ENCODE data around the gene SIGLEC15.
"Not testable (repeated sequence)": the region's sequence is repeated elsewhere in the genome, so short reads cannot be mapped to it uniquely, and the experiment has no call there.

The SIGLEC15 gene

DNA sequence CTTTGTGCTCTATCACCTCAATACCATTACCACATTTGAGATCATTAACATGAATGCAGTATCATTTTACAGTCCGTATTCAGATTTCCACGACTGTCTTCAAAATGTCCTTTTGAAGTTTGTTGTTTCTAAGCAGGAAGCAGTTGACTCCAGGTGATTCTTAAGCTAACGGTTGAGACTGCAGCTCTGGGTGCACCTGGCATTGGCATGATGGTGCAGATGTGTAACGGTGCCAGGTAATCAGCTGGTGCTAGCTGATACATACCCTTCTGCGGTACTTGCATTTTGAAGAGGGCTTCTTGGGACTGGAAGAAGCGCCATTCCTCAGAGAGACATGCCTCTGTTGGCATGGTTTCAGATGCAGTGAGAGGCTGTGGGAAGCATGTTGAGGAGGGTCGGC lies 19.5 kb downstream of the SIGLEC15 start:
- no peak for DNase-seq (ENCODE audit: low read depth in 3 of 3)

GRCh38 chr18:45845410-45845809 lies 19.9 kb downstream of the SIGLEC15 start:
- no peak for DNase-seq (ENCODE audit: low read depth in 3 of 3)

- no peak for DNase-seq (ENCODE audit: low read depth in 3 of 3)
These were observed 21.6 kb downstream of the SIGLEC15 start for GRCh38 chr18:45847119-45847518.

DNA sequence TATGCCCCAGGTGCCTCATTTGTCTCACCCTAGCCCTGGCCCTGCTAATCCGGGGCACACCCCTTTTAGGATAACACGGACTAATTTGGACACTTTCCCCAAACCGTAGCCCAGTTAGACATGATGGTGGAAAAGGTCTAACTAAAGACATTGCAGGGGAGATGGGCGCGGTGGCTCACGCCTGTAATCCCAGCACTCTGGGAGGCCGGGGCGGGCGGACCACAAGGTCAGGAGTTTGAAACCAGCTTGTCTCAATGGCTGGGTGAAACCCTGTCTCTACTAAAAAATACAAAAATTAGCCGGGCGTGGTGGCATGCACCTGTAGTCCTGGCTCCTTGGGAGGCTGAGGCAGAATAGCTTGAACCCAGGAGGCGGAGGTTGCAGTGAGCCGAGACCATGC lies 23.2 kb downstream of the SIGLEC15 start:
- DNase-seq (ENCODE audit: low read depth in 3 of 3), result not testable (repeated sequence)

- no peak for DNase-seq (ENCODE audit: low read depth in 3 of 3)
These were observed 24.1 kb downstream of the SIGLEC15 start for GRCh38 chr18:45849529-45849928.

DNA sequence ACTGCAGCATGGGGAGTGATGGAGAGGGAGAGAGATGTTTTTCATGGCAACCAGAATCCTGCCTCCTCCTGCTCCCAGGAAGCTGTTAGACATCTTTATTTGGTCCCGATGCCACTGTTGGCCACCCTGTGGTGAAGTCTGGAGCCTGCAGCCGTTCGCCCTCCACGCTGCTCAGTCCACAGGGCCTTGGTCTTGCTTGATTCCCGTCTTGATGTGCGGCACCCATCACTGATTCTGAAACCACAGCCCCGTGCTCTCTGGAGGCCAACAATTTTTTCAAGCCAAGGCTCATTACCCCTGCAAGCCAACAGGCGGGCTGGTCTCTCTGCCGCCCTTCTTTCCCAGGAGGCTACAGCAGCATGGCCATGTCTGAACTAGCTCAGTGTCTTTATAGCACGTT lies 24.5 kb downstream of the SIGLEC15 start:
- DNase-seq (ENCODE audit: low read depth in 3 of 3), result no peak

- no peak for DNase-seq (ENCODE audit: low read depth in 3 of 3)
These were observed 25.9 kb downstream of the SIGLEC15 start for GRCh38 chr18:45851161-45851925.

DNA sequence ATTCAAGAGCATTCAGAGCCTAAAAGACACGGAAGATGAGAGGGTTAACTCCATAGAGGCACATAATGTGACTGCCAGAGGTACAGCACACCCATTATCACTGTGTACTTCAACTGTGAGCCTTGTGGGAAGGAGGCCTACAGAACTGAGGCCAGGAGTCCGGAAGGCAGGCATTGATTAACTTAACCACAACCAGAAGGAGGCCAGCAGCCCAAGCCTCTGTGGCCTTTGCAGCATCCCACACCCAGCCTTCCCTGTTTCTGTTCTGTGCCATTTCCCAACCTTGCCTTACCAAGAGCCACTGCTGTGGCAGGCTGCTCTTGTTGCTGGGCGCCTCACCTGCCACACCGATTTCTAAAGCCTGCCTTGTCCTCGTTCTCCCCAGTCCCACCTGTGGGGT lies 27.2 kb downstream of the SIGLEC15 start:
- no peak for DNase-seq (ENCODE audit: low read depth in 3 of 3)

- DNase-seq (ENCODE audit: low read depth in 3 of 3), result no peak
These were observed 28.6 kb downstream of the SIGLEC15 start for GRCh38 chr18:45854036-45854586.

GRCh38 chr18:45856531-45856930 lies 31.1 kb downstream of the SIGLEC15 start:
- no peak for DNase-seq (ENCODE audit: low read depth in 3 of 3)

DNA sequence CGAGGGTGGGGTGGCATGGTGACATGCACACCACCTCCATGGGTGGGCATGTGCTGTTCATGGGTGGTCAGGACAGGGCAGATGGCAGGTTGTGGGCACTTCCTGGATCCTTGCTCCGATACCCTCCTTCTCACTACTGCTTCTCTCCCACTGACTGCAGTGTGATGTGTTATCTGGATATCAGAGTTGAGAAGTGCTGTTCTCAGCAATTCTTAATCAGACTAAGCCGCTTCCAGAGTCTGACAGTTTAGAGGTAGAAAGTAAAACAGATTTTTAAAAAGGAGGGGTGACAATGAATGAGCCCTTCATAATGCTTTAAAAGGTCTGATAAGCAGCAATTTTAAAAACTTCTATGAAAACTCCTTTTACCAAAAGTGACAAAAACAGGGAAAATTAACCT lies 33.9 kb downstream of the SIGLEC15 start:
- no peak for DNase-seq (ENCODE audit: low read depth in 3 of 3)

GRCh38 chr18:45860492-45860891 lies 35.0 kb downstream of the SIGLEC15 start:
- no peak for DNase-seq (ENCODE audit: low read depth in 3 of 3)

DNA sequence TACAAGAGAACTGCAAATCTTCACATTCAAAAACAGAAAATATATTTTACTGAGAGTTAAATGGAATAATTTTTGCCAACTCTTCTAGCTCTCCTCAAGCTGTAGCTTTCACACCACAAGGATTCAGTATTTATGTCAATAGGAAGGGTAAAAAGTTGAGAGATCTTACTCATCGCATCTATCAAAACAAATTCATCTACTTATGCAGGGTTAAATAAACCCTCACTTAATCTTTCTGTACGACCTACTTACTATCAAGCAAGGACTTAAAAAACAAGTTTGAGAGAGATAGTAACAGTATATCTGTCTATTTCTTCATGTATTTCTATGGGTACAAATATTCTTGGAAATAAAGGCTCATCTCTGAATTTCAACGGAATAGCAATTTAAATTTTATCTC lies 35.5 kb downstream of the SIGLEC15 start:
- no peak for DNase-seq (ENCODE audit: low read depth in 3 of 3)

DNA sequence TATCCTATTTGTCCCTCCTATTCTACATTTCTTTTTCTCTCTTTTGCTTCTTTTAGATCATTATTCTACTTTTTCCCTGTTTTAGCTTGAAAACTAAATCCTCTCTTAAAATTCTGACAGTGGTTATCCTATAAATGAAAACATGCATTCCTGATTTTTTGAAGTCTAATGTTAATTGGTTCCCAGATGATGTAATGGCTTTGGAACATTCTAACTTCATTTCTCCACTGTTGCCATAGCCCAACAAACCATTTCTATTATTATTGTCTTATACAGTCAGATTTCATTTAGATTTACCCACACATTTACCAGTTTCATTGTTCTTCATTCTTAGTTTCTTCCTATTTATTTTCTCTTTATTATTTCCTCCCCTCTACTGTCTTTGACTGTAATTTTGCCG lies 36.5 kb downstream of the SIGLEC15 start:
- no peak for DNase-seq (ENCODE audit: low read depth in 3 of 3)

DNA sequence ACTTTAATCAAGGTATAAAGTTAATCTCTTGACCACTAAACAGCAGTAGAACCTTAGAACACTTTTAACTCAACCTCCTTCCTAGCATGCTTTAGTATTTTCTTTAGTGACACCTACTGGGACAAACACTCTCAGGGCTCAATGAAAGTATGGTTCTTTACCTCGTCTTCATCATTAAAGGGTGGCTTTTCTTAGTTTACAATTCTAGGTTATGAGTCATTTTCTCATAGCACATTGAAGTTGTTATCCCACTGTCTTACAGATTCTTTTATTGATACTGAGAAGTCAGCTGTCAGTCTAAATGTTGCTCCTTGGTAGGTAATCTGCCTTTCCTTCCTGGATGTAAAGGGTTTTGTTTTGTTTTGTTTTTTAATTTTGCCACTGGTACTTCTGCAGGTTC lies 38.0 kb downstream of the SIGLEC15 start:
- DNase-seq (ENCODE audit: low read depth in 3 of 3), result no peak

DNA sequence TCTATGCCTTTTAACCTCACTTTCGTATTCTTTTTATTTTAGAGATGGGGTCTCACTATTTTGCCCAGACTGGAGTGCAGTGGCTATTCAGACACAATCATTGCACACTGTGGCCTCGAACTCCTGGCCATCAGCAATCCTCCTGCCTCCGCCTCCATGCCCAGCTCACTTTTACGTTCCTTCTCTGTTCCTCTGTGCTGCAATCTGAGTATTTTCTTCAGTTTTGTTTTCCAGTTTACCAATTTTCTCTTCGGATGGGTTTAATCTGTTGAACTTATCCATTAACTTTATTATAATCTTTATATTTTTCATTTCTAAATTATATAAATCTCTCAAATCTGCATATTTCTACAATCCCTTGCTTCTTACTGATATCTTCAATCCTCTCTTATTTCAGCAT lies 38.6 kb downstream of the SIGLEC15 start:
- DNase-seq (ENCODE audit: low read depth in 3 of 3), result no peak

DNA sequence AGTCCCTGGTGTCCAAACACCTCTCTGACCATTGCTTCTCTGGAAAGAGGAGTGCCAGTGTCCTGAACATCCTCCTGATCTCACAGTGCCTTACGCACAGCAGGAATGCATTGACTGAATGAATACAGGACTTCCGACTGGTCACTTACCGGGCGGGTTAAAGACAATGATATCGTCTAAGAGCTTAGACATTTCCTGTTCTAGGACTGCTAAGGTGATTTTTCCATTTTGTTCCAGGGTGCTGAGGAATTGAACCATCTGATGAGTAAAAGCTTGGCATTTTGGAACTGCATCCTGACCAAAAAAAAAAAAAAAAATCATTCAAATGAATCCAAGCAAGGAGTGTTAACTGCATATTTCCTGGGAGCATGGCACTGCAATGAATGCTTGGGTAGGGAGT lies 40.0 kb downstream of the SIGLEC15 start:
- DNase-seq (ENCODE audit: low read depth in 3 of 3), result no peak

DNA sequence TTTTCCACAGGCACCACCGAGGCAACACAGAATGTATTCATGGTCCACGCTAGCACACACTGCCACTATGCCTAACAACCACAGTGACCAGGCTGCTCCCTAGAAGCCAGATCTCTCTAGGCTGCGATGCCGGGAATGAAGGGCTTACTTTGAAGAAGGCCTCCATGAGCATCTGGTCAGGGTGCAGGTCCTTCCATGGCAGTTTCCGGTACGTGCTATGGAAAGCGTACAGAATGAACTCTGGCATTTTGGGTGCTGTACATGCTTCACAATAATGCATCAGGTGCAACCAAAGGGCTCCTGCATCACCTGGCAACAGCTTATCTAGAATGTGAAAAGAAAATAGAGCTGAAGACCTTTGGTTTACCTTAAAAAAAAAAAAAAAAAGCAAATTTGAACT lies 44.9 kb downstream of the SIGLEC15 start:
- no peak for DNase-seq (ENCODE audit: low read depth in 3 of 3)

DNA sequence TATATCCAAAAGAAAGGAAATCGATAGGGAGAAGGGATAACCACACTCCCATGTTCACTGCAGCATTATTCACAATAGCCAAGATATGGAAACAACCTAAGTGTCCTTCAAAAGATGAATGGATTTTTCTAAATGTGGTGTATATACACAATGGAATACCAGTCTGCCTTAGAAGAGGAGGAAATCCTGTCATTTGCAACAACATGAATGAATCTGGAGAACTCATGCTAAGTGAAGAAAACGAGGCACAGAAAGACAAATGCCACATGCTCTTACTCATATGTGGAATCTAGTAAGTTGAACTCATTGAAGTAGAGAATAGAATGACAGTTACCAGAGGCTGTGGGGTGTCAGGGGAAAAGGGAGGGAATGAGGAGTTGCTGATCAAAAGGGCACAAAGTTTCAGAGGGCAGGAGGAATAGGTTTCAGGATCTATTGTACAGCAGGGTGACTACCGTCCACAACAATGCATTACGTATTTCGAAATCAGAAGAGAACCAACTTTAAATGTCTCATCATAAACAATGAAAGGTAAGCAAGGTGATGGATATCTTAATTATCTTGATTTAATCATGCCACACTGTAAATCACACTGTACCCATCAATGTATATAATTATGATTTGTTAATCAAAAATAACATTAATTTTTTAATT lies 46.1 kb downstream of the SIGLEC15 start:
- DNase-seq (ENCODE audit: low read depth in 3 of 3), result no peak

DNA sequence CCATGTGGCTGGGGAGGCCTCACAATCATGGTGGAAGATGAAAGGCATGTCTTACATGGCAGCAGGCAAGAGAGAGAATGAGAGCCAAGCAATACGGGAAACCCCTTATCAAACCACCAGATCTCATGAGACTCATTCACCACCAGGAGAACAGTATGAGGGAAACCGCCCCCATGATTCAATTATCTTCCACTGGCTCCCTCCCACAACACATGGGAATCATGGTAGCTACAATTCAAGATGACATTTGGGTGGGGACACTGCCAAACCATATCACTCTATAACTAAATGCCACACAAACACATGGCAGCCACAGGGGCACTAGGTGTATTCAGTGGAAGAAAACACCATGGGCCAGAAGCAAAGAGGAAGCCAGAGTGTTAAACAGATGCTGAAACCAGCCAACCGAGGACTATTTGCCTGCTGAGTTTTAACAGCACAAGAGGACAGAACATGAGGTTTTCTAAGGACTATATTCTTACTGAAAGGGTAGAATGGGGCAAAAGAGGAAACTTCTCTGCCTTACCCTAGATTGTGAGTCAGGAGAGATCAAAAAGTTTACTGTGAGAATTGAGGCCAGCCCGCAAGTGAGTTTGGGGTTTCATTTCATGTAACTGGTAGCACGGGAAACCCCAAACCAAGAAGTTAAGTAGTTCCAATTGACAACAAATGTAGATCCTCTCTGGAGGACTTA lies 49.2 kb downstream of the SIGLEC15 start:
- DNase-seq (ENCODE audit: low read depth in 3 of 3), result peak; percentile 14 to 27 (median 21)

DNA sequence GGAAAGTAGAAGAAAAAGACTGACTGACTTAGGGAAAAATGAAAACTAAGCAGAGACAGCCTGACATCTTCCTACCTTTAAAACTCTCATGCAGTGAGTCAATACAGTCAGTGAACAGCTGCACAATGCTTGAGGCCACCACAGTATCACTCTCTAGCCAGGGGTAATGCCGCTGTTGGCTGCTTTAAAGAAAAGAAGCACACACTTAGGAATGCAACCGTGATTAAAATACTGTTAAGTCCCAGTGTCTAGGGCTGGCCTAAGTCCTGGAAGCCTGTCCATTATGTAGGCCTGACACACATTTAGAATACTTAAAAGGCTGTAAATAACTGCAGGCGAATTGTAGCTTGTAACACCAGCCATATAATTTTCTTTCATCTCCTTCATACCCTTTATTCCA lies 50.7 kb downstream of the SIGLEC15 start:
- DNase-seq (ENCODE audit: low read depth in 3 of 3), result no peak

GRCh38 chr18:45877403-45877802 lies 51.9 kb downstream of the SIGLEC15 start:
- DNase-seq (ENCODE audit: low read depth in 3 of 3), result no peak

Data from stimulated activated CD4-positive, alpha-beta T cell treated with anti-CD3 and anti-CD28 coated beads, TNF-alpha, amount 100 ng/mL, for 4 hours (primary cell).